ENCODE data around the gene JARID2.

- TF ChIP-seq CTCF (IDR thresholded peaks at IDR 0.05 in 4 of 5, conservative IDR thresholded peaks at IDR 0.05 in 1 of 5) (no peak), POLR2A (IDR thresholded peaks at IDR 0.05) (no peak)
Observed at GRCh38 chr6:15503346-15503680, 257.4 kb downstream of the JARID2 start.

Data from gastrocnemius medialis (tissue), 4 donors.